ENCODE measurements around the gene MS4A6A.
"Not testable (repeated sequence)": the region's sequence is repeated elsewhere in the genome, so short reads cannot be mapped to it uniquely, and the experiment has no call there.

Gene MS4A6A, protein sequence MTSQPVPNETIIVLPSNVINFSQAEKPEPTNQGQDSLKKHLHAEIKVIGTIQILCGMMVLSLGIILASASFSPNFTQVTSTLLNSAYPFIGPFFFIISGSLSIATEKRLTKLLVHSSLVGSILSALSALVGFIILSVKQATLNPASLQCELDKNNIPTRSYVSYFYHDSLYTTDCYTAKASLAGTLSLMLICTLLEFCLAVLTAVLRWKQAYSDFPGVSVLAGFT

DNA sequence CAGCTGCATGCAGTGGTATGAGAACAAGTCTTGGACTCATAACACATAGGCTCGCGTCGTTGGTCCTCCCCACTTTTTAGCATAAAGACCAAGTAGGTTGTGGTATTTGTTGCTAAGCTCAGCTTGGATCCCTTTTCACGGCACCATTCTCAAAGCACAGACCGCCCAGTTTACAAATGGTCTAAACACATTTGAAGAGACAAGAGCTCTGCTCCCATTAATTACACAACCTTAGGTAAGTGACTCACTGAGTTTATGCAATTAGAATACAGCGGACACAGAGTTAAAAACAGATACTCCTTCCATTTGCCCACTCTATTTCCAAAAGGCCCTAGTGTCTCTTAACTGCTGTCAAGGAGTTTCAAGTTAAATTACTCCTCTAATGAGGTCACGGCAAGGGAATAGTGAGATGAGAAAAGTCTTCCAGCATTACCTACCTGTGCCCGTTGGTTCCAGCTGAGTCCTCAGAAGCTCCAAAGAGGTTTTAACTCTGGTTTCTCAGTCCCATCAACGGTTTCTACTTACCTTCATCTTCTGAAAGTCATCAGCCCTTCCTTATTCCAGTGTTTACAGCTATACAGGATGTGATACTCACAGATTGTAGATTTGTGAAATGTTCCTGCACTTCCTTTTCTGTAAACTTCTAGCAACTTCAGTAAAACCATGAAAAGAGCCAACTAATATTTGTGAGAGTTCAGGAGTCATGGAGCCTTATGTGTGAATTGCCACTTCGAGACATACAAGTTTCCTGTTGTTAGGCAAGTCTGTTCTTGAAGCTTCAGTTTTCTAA lies at the start of gene MS4A6A:
MS4A6A (minus strand) TSS at position 543 of the 790 bp plus-strand sequence. CDS start 1,356 bp downstream, outside the sequence.
- FAIRE-seq (no peak), DNase-seq (ENCODE audit: low spot score) (no peak)

DNA sequence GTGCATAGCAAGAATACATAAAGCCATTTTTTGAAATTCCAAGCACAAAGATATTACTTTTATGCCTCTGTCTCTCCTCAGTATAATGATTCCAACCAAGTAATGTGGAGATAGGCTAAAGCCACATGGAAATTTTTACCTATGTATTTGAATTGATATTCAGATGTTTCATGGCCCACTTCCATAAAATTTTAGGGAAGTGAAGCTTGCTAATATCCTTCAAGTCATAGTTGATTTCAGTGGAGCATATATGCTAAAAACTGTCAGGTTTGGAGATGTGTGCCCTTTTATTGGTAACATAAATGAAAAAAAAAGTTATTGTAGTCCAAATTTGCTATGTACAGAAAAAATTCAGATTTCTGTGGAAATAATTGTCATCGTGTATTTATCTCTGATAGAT lies 47.8 kb upstream of the MS4A6A start:
- FAIRE-seq, result no peak
- no peak for DNase-seq (ENCODE audit: low spot score)

- no peak for DNase-seq (ENCODE audit: low spot score)
- FAIRE-seq, result no peak
Observed at GRCh38 chr11:60222141-60222540, 39.3 kb upstream of the MS4A6A start.

DNA sequence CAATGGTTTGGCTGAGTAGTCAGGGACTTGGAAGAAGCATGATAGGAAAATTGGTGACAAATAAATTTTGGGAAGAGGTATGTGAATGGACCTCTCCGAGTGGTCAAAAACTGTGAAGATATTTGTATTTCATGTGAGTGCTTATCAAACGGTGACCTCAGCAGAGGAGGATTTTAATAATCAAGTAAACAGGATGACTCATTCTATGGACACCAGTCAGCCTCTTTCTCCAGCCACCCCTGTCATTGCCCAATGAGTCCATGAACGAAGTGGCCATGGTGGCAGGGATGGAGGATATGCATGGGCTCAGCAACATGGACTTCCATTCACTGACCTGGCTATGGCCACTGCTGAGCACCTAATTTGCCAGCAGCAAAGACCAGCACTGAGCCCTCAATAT lies 38.8 kb upstream of the MS4A6A start:
- DNase-seq (ENCODE audit: low spot score) (no peak), FAIRE-seq (no peak)

DNA sequence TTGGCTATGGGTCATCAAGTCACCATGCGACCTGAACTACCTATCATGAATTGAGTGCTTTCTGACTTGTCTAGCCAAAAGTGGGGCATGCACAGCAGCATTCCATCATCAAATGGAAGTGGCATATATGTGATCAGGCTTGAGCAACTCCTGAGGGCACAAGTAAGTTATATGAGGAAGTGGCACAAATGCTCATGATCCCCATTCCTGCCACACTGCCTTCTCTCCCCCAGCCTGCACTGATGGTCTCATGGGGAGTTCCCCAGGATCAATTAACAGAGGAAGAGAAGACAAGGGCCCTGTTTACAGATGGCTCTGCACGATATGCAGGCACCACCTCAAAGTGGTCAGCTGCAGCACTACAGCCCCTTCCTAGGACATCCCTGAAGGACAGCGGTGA lies 38.3 kb upstream of the MS4A6A start:
- no peak for FAIRE-seq
- no peak for DNase-seq (ENCODE audit: low spot score)

DNA sequence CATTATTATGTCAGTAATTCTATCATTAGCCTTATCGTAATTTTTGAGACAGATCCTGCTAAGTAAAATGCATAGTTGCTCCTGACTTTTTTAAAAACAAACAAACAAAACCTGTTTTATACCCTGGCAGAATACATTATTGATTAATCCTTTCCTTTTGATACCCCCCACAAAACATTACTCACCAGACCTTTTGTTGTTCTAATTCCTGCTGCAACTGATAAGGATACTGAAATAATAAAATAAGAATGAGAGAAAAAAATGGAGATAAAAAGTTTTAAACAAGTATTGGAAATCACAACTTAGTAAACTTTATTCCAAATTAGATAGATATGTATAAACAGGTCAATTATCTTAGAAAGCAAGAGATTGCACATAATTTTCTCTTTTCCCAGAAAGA lies 31.5 kb upstream of the MS4A6A start:
- no peak for FAIRE-seq
- DNase-seq (ENCODE audit: low spot score), result no peak

- DNase-seq (ENCODE audit: low spot score), result no peak
Observed at GRCh38 chr11:60211206-60211605, 28.3 kb upstream of the MS4A6A start.

GRCh38 chr11:60209977-60210376 lies 27.1 kb upstream of the MS4A6A start:
- no peak for DNase-seq (ENCODE audit: low spot score)
- FAIRE-seq, result no peak

More at GRCh38 chr11:60211206-60211605, 28.3 kb upstream of the MS4A6A start:
- FAIRE-seq, result no peak

- DNase-seq (ENCODE audit: low spot score), result no peak
- FAIRE-seq, result no peak
Observed at GRCh38 chr11:60208951-60209350, 26.1 kb upstream of the MS4A6A start.

DNA sequence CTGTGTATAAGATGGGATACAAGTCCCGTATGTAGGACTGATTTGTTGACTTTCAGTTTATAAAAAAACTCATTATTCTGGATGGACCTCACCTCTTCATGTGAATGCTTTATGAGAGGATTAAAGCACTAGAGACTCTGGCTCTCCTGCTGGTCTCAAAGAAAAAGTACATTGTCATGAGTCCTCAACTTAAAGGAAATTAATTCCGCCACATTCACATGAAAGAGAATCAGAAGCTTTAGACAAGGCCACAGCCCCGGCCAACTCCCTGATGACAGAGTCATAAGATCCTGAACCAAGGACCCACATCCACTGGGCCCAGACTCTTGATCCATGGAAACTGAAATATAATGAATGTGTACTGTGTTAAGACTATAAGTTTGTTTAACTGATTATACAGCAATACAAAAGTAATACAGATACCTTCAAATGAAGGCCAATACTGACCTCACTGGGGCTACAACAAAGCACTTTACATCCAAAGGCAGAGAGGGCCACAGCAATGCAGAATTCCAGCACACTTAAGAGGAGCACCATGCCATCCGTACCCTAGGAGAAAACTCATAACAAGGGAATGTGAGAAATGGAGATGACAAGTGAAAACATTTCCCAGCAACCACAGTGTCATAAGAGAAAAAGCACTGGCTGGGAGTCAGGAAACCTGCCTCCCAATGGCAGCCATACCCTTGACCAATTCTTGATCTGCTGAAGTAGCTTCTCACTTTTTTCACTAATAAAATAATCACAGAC lies 25.4 kb upstream of the MS4A6A start:
- no peak for FAIRE-seq
- no peak for DNase-seq (ENCODE audit: low spot score)

DNA sequence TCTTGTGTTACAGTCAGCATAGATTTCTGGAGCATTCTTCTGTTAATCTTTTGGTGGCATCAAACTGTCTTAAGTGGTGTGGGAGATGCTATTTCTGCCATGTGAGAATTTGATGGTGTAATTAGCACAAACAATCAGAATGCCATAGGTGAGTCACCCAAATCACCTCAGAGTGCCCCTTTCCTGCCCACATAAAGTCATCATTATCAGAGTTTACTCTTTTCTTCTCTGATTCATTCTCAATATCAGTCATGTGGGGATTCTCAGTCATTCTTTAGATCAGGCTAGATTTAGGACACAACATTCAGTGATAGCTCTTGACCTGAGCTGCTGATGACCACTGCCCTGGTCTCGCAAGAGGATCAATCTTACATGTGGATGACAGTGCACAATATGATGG lies 23.7 kb upstream of the MS4A6A start:
- FAIRE-seq (peak; percentile 50), DNase-seq (ENCODE audit: low spot score) (no peak)

- no peak for DNase-seq (ENCODE audit: low spot score)
- FAIRE-seq, result no peak
Observed at GRCh38 chr11:60204922-60205321, 22.0 kb upstream of the MS4A6A start.

GRCh38 chr11:60201334-60201733 lies 18.5 kb upstream of the MS4A6A start:
- not testable (repeated sequence) for DNase-seq (ENCODE audit: low spot score); FAIRE-seq

DNA sequence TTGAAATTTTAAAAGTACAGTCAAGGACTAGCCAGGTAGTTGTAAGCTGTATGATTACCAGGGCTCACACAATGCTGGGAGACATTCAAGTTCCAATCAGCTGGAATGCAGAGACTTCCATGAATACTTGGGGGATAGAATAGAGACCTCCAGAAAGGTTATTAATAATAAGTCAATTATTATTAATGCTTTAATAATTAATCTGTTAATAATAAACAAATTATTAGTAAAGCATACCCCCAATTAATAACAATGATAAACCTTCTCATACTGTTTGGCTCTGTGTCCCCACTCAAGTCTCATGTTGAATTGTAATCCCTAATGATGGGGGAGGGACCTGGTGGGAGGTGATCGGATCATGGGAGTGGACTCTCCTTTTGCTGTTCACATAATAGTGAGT lies 14.6 kb upstream of the MS4A6A start:
- DNase-seq (ENCODE audit: low spot score), result no peak
- FAIRE-seq, result no peak

- DNase-seq (ENCODE audit: low spot score) (no peak), FAIRE-seq (no peak)
Observed at GRCh38 chr11:60195923-60196368, 13.1 kb upstream of the MS4A6A start.

- FAIRE-seq, result no peak
- no peak for DNase-seq (ENCODE audit: low spot score)
Observed at GRCh38 chr11:60194511-60194910, 11.6 kb upstream of the MS4A6A start.

DNA sequence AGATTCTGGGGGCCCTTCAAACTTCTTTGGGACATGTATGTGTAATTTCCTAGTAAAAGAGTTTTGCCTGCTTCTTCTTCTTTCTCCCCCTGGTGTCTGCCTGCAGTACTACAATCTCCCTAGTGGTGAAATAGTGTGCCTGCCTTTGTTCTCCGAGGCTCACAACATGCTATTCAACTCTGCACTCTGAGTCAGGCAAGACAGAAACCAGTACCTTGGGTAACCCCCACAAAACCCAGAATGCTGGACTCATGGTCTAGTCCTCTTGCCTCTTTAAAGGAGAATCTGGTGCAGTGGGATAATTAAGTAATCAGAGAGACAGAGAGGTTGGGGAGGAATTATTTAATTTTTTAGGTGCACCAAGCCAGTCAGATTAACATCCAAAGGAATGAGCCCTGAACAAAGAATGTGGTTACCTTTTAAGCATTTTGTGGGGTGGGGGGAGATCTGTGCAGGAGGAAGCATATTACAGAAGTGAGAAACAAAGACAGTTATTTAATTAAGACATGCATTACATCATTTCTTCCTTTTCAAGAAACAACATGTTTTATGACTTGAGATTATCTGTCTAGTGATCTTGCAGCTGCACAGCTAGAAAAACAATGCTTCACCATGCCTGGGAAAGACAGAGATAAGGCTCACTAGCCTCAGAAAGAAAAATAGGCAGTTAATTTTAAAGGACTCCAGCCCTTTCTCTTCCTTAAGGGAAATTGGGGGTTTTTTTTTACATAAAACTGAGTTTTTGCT lies 11.0 kb upstream of the MS4A6A start:
- FAIRE-seq (no peak), DNase-seq (ENCODE audit: low spot score) (peak; percentile 58)

DNA sequence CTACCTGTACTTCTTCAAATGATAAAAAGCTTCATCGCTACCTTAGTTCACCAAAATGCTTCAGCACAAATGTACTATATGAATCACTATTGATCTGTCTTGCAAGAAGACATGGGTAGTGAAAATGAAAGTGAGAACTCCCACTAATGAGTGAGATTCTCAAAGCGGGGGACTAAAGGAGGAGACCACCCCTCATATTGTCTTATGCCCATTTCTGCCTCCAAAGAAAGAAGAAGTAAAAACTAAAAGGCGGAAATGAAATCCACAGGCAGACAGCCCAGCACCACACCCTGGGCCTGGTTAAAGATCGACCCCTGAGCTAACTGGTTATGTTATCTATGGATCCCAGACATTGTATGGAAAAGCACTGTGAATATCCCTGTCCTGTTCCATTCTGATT lies 9.7 kb upstream of the MS4A6A start:
- FAIRE-seq; DNase-seq (ENCODE audit: low spot score): not testable (repeated sequence)

DNA sequence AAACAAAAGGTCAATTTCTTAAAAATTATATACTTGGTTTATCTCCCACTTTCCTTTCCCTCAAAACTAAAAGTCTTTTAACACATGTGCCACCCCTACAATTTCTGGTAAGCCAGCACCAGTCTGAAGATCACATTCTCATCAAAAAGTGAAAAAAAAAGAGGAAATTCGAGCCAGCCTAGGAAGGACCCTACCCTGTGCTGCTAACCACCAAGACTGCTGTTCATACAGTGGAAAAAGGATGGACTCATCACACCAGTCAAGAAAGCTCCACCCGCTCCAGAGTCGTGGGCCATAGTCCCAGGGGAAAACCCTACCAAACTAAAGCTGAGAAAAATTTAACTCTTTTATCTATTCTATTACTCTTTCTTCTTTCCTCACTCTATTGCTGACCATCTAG lies 5.6 kb upstream of the MS4A6A start:
- FAIRE-seq; DNase-seq (ENCODE audit: low spot score): not testable (repeated sequence)

DNA sequence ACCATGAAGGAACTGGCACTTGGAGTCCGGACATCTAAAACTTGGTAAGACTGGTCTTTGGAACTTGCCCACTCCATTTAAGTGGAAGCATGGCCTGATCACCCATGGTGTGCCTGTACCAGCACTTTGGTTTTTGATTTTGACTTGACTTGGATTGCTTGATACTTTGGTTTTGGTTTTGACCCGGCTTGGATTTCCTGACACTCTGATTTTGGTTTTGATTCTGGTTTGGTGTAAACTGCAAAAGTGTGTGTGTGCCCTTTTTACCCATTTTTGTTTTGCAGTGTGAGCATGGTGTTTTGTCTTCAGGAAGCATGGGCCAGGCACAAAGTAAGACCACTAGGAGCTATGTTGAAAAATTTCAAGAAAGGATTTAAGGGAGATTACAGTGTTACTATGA lies 3.2 kb upstream of the MS4A6A start:
- not testable (repeated sequence) for DNase-seq (ENCODE audit: low spot score); FAIRE-seq

- DNase-seq (ENCODE audit: low spot score); FAIRE-seq: not testable (repeated sequence)
Observed at GRCh38 chr11:60185512-60185827, 2.6 kb upstream of the MS4A6A start.
